Stimulated activated CD8-positive, alpha-beta memory T cell treated with anti-CD3 and anti-CD28 coated beads, Interleukin-15, amount 100 ng/mL, for 24 hours (primary cell): ENCODE measurements around the gene ANKRD31.
"Not testable (repeated sequence)": the region's sequence is repeated elsewhere in the genome, so short reads cannot be mapped to it uniquely, and the experiment has no call there.

Source experiments
- DNase-seq: peaks from one replicate; pipeline ENCODE4 v3.0.0-alpha.2; 2020; ENCODE audit warnings: low read depth

ANKRD31 gene

GRCh38 chr5:75152860-75153259 lies 83.8 kb downstream of the ANKRD31 start:
- no peak for DNase-seq

DNA sequence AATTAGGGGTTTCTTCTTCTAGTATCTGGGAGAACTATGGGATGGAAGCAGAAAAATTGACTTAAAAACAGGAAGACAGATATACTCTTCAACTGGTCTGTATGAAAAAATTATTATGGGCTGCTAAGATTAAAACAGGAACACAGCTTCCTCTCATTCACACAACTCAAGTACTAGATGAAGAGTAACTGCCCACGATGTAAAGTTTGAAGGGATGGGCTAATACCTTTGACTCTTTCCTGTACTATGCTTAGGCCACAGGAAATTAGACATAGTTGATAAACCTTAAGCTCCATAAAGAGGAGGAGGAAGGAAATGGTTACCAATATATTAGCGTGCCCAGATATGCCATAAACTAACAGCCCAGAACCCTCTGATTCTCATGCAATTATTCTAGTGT lies 88.6 kb downstream of the ANKRD31 start:
- no peak for DNase-seq

GRCh38 chr5:75142566-75143136 lies 94.0 kb downstream of the ANKRD31 start:
- no peak for DNase-seq

DNA sequence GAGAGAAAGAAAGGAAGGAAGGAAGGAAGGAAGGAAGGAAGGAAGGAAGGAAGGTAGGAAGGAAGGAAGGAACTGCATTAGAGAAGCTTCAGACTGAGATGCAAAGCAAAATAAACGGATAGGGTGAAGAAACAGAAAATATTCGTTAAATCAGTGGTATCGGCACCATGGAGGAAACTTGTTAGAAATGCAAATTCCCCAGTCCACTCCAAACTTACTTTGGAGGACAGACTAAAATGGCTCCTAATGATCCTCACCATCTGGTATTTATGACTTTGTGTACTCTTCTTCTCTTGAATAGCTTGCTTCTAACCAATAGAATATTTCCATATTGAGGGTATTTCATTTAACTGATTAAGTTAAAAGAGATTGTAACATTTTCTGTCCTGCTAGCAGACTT lies 96.4 kb downstream of the ANKRD31 start:
- DNase-seq: no peak

DNA sequence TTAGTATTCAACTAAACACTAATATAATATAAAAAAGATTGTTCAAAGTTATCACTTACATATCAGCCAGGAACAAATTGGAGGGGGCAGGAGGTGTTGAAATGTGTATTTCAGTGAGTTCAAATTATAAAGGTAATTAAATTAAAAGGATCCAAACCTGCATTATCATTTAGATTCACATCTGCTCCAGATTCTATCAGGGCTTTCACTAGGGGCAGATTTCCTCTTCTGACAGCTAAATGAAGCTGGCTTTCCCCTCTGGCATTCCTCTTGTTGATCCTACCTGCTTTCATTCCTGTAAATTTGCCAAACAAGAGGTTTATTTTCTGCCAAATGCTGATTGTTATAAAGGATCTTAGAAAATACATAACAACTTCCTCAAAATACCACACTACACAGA lies 98.0 kb downstream of the ANKRD31 start:
- no peak for DNase-seq

GRCh38 chr5:75130818-75131349 lies 105.8 kb downstream of the ANKRD31 start:
- no peak for DNase-seq

DNA sequence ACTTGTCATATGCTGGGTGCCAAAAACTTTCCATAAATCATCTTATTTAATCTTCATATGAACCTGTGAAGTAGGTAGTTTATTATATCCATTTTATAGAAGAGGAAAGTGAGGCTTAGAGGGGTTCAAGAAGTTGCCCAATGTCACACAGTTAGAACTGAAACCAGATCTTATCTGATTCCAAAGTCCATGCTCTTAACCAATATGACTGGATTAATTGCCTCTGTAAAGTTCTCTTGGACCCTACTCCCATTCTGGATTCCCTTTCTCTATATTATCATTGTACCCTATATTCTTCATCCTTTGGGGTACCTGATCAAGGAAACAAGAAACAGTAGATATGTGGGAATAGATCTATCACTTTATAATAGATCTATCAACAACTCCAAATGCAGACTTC lies 119.8 kb downstream of the ANKRD31 start:
- DNase-seq: no peak

GRCh38 chr5:75114311-75114710 lies 122.4 kb downstream of the ANKRD31 start:
- DNase-seq: not testable (repeated sequence)

- DNase-seq: no peak
Measured at GRCh38 chr5:75113354-75114113, 123.1 kb downstream of the ANKRD31 start.

GRCh38 chr5:75108931-75109596 lies 127.6 kb downstream of the ANKRD31 start:
- no peak for DNase-seq

DNA sequence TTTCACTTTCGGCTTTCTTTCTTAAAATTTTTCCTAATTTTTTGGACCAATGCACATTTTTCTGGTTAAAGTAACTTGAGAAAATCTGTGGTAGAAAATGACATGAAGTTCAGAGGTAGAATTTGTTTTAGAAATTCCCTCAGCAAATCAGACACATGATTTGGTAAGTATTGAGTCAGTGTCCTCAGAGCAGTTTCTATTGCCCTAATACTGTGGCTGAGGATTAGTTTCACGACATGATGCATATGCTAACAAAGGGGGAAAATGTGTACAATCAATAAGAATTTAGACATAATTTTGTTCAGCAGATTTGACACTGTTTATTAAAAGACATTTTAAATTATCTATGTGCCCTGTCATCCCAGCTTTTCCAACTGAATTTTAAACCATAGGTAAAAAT lies 128.2 kb downstream of the ANKRD31 start:
- no peak for DNase-seq

DNA sequence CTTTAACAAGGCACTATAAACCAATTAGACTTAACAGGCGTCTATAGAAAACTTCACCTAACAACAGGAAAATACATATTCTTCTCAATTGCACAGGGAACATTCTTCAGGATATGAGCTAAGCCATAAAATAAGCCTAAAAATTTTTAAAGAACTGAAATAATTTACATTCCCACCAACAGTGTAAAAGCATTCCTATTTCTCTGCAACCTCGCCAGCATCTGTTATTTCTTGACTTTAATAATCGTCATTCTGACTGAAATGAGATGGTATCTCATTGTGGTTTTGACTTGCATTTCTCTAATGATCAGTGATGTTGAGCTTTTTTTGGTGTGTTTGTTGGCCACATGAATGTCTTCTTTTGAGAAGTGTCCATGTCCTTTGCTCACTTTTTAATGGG lies 140.7 kb downstream of the ANKRD31 start:
- DNase-seq: not testable (repeated sequence)

DNA sequence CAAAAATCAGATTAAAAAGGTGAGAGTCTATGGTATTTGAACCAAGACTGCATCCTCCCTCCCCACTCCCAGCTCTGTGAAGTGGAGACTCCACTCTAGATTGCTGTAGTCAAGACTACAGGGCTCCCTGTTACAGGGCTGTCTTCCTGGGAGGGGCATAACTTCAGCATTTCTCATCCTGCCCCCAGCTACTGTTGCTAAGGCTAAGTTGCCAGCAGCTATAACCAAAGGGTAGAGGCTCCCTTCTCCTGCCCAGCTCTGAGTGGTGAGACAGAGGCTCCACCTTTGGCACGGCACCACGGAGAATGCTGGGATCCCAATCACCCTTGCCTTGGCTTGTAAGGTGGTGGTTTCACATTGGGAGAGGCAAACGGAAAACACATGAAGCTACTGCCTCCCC lies 145.1 kb downstream of the ANKRD31 start:
- no peak for DNase-seq

DNA sequence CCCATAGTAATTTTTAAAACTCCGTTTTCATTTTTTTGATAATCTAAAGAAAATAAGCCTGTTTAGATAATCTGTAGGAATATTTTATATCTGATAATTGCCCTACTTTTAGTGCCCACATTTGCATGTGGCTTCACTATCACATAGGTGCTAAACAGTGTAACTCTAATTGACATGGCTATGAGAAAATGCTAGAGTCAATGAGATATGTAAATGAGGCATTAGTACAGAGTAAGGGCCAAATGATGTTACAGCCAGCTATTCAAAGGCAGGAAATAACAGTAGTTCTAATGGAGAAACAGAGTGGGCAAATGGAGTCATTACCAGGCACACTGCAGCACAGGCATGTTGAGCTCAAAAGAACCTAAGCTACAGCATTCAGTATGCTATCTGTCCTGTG lies 147.0 kb downstream of the ANKRD31 start:
- no peak for DNase-seq

DNA sequence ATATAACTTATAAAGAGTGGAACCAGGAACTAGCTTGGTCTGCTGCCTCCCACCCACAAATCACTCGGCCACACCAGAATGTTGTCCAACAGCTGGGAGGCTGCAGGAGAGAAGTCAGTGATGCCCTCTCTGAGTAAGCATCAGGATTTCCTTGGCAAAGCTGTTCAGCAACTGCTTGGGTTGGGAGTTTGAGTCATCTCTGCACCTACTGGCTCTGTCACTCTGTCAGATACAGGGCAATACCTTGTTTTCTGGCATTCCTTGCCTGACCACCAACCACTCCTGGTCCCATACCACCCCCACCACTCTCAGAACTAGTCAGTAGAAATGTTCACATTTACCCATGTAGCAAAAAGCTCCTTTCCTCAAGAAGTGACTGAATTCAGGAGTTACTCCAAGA lies 147.5 kb downstream of the ANKRD31 start:
- no peak for DNase-seq

DNA sequence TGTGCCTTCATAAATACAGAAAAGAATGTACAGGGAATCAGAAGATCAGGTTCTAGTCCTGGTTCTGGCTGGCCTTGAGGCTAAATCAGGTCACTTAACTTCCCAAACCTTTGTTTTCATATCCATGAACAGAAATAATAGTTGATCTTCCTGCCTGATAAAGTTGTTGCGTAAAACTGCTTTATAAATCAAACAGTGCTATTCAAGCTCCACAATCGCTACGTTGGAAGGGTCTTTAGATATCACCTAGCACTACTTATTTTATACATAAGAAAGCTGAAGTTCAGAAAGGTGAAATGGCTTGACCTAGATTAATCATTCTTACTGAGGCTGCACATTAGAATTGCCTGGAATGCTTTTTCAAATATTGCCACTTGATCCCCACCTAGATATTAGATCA lies 148.0 kb downstream of the ANKRD31 start:
- DNase-seq: no peak

GRCh38 chr5:75081510-75081909 lies 155.2 kb downstream of the ANKRD31 start:
- no peak for DNase-seq

GRCh38 chr5:75079346-75079745 lies 157.3 kb downstream of the ANKRD31 start:
- DNase-seq: not testable (repeated sequence)

GRCh38 chr5:75078027-75078426 lies 158.7 kb downstream of the ANKRD31 start:
- no peak for DNase-seq

GRCh38 chr5:75072061-75072460 lies 164.6 kb downstream of the ANKRD31 start:
- no peak for DNase-seq

GRCh38 chr5:75071100-75071499 lies 165.6 kb downstream of the ANKRD31 start:
- no peak for DNase-seq

GRCh38 chr5:75067434-75067833 lies 169.2 kb downstream of the ANKRD31 start:
- no peak for DNase-seq

GRCh38 chr5:75062925-75063531 lies 173.7 kb downstream of the ANKRD31 start:
- DNase-seq: no peak
